HAP-1 (cell line): Measurements from ENCODE around the gene IL31.

ENCODE experiments used
- DNase-seq, 2 experiments: peaks; one replicate each; pipeline ENCODE4 v3.0.0-alpha.2; 2016 to 2020; ENCODE audit warnings: low spot score in 2 of 2
- H3K27me3 ChIP-seq: fragments of 250-450 bp; sonication (Bioruptor Pico); 2 replicates; pipeline ENCODE4 v1.5.1; 2020; ENCODE audit warnings: low read depth, mild to moderate bottlenecking, moderate library complexity
- H3K36me3 ChIP-seq: fragments of 250-450 bp; sonication (Bioruptor Pico); replicated peaks from 2 replicates; pipeline ENCODE4 v1.5.1; 2020; ENCODE audit warnings: mild to moderate bottlenecking
- H3K4me1 ChIP-seq: fragments of 250-450 bp; sonication (Bioruptor Pico); 2 replicates; pipeline ENCODE4 v1.5.1; 2020; ENCODE audit warnings: mild to moderate bottlenecking
- H3K4me3 ChIP-seq: fragments of 250-450 bp; sonication (Bioruptor Pico); 2 replicates; pipeline ENCODE4 v1.5.1; 2020; ENCODE audit warnings: mild to moderate bottlenecking, moderate library complexity
- H3K9me3 ChIP-seq: fragments of 250-450 bp; sonication (Bioruptor Pico); 2 replicates; pipeline ENCODE4 v1.5.1; 2020; ENCODE audit warnings: mild to moderate bottlenecking, moderate library complexity
- in situ Hi-C: fragments of 300-500 bp; cut with MboI; formaldehyde crosslinking; loops from 3 replicates; pipeline ENCODE4 v1.14.3; 2020; ENCODE audit warnings: low sequenced_read_pairs, inconsistent platforms, mixed read lengths

Gene IL31

DNA sequence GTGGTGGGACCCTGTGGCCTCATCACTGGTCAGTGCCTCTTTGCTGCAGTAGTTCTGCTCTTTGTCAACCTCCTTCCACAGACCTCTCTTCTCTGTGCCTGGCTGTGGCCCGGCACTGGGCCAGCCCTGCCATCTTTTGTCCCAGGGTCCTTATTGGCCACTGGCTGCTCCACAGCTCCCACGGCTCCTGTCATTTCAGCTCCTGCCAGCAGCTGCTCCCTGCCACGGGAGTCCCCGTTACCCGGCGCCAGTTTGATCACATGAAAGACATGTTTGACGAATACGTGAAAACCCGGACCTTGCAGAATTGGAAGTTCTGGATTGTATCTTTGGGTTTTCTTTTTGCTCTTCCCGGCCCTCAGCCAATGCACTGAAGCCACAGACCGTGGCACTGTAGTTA, 35.4 kb downstream of the IL31 start:
- no peak for DNase-seq
- Histone ChIP-seq H3K4me3 (no peak overlapping the region), H3K9me3 (no peaks in the 10 kb centered on the region), H3K4me1 (no peaks in the 10 kb centered on the region), H3K27me3 (no peaks in the 10 kb centered on the region), H3K36me3 (peaks cover 29% of the 10 kb centered on the region)
- in situ Hi-C loops = no loop called here

- peaks cover 31% of the 10 kb centered on the region for H3K36me3 ChIP-seq
- DNase-seq = no peak
- H3K9me3 ChIP-seq = no peaks in the 10 kb centered on the region
- H3K4me3 ChIP-seq = no peak overlapping the region
- H3K27me3 ChIP-seq = no peaks in the 10 kb centered on the region
- no peaks in the 10 kb centered on the region for H3K4me1 ChIP-seq
- in situ Hi-C loops = no loop called here
Measured at GRCh38 chr12:122138181-122138580, 35.8 kb downstream of the IL31 start.

DNA sequence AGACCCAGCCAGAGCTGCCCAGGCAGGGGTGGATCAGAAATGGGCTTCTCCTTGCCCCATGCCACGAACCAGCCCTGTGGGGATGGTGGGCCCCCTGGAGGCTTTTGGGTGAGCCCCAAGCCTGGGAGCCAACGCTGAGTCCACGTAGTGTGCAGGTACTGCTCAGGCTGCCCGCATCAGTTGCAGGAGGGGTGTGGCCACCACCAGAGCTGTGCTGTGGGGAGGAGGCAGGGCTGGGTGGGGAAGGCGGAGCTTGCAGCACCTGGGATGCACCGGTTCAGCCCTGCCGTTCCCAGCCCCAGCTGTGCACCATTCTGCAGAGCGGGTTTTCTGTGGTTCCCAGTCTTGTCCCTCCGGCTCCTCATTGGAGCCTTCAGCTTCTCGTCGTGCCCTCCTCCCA, 36.3 kb downstream of the IL31 start:
- no peak for DNase-seq
- Histone ChIP-seq H3K36me3 (peaks cover 32% of the 10 kb centered on the region), H3K4me1 (no peaks in the 10 kb centered on the region), H3K4me3 (no peak overlapping the region), H3K27me3 (no peaks in the 10 kb centered on the region), H3K9me3 (no peaks in the 10 kb centered on the region)
- in situ Hi-C loops = no loop called here

DNA sequence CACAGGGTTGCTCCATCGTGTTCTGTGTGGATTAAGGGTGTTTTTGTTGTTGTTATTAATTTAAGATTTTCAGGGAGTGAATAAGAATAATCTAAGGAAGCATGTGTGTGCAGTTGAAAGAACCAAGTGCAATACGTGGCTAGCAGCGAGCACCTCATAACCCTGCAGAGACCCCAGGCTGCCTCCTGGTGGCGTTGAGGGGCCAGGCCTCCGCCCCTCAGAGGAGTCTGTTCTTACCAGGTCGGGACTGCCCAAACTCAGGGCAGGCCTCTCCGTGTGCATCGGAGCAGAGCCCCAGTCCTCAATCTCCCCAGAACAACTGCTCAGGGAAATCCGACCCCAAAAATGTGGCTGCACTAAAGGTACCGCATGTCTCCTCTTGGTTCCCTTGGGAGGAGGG, 36.8 kb downstream of the IL31 start:
- Histone ChIP-seq H3K9me3 (no peaks in the 10 kb centered on the region), H3K4me1 (no peaks in the 10 kb centered on the region), H3K4me3 (no peak overlapping the region), H3K27me3 (no peaks in the 10 kb centered on the region), H3K36me3 (peaks cover 32% of the 10 kb centered on the region)
- peak in 1 of 2 experiments; percentile 34 for DNase-seq
- in situ Hi-C loops = no loop called here

DNA sequence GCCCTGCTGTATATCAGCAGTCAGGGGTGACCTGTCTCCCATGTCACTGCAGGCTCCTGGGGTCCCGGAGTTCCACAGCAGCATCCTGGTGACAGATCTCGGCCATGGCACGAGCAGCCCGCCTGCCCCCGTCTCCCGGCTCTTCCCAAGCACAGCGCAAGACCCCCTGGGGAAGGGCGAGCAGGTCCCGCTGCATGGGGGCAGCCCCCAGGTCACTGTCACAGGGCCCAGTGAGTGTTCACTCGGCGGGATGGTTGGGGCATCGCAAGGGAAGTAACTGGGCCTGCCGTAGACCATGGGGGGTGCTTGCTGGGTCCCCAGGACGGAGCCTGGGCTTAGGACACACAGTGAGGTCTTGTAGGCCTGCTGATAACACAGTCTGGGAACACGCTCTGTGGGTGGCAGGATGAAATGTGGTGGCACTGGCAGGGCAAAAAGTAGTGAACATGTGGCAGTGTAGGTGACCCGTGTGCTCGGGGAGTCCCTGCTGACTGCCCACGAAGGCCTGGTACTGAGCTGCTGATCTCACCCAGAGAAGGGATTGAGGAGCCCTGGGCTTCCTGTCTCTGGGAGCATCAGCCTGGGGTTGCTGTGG, 38.5 kb downstream of the IL31 start:
- Histone ChIP-seq H3K4me1 (no peaks in the 10 kb centered on the region), H3K4me3 (no peak overlapping the region), H3K9me3 (no peaks in the 10 kb centered on the region), H3K36me3 (peaks cover 27% of the 10 kb centered on the region), H3K27me3 (no peaks in the 10 kb centered on the region)
- in situ Hi-C loops = no loop called here
- no peak for DNase-seq

DNA sequence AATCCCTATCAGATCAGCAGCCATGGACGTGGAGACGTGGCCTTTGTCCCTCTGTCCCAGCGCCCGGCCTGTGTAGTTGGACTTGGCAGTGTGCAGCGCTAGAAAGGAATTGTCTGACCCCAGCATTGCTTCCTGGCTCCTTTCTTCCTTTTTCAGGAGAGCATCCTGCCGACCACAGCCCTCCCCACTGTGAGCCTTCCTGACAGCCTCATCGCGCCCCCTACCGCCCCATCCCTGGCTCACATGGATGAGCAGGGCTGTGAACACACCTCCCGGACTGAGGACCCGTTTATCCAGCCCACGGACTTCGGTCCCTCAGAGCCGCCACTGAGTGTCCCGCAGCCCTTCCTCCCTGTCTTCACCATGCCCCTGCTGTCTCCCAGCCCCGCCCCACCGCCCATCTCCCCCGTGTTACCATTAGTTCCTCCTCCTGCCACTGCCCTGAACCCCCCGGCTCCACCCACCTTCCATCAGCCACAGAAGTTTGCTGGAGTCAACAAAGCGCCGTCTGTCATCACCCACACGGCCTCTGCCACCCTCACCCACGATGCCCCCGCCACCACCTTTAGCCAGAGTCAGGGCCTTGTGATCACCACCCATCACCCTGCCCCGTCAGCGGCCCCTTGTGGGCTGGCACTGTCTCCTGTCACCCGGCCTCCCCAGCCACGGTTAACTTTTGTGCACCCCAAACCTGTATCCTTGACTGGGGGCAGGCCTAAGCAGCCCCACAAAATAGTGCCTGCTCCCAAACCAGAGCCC, 40.6 kb downstream of the IL31 start:
- Histone ChIP-seq H3K9me3 (no peaks in the 10 kb centered on the region), H3K4me3 (no peak overlapping the region), H3K36me3 (peaks cover 42% of the 10 kb centered on the region), H3K4me1 (no peaks in the 10 kb centered on the region), H3K27me3 (no peaks in the 10 kb centered on the region)
- DNase-seq = no peak
- in situ Hi-C loops = no loop called here

- Histone ChIP-seq H3K4me3 (no peak overlapping the region), H3K27me3 (no peaks in the 10 kb centered on the region), H3K9me3 (no peaks in the 10 kb centered on the region), H3K36me3 (peaks cover 45% of the 10 kb centered on the region), H3K4me1 (no peaks in the 10 kb centered on the region)
- no peak for DNase-seq
- in situ Hi-C loops = no loop called here
Measured at GRCh38 chr12:122130150-122130549, 43.9 kb downstream of the IL31 start.

DNA sequence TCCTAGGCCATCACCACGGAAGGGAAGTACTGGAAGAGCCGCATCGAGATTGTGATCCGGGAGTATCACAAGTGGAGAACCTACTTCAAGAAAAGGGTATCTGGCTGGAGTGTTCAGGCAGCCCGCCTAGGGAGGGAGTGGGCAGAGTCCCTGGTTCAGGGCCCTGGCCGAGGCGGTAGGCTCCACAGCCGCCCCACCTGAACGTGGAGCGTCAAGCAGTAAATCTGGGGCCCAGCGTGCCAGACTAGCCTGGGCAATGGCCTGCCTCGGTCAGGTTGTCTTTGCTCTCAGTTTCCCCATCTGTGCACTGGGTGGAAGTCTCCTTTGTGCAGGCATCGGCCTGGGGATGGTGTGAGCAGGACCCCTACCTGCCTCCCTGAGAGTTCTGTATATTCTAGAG, 44.9 kb downstream of the IL31 start:
- Histone ChIP-seq H3K4me3 (no peak overlapping the region), H3K9me3 (no peaks in the 10 kb centered on the region), H3K4me1 (no peaks in the 10 kb centered on the region), H3K36me3 (peaks cover 41% of the 10 kb centered on the region), H3K27me3 (no peaks in the 10 kb centered on the region)
- in situ Hi-C loops = loop anchor here (10.0 kb wide), 1 partner anchor 214 kb away; the partner anchor contains the start of gene CFAP251
- no peak for DNase-seq

DNA sequence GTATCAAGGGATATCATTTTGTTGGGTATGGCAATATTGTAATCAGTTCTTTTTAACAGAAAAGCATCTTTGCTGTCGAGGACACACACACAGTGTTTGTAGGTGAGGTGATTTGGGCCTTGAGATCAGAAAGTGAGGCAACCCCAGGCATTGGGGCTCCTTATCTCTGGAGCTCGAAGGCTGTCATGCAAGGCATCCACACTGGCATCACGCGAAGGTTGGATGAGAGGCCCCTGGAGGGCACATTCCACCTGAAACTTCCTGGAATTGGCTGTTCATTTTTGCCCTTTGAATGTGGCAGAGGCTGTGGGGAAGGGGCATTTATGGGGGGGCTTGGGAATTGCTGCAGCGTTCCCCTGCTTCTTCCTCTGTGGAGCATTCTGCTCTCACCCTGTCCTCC, 45.5 kb downstream of the IL31 start:
- in situ Hi-C loops = loop anchor here (10.0 kb wide), 1 partner anchor 214 kb away; the partner anchor contains the start of gene CFAP251
- no peaks in the 10 kb centered on the region for H3K4me1 ChIP-seq
- H3K27me3 ChIP-seq = no peaks in the 10 kb centered on the region
- H3K36me3 ChIP-seq = peaks cover 39% of the 10 kb centered on the region
- no peak for DNase-seq
- no peaks in the 10 kb centered on the region for H3K9me3 ChIP-seq
- no peak overlapping the region for H3K4me3 ChIP-seq

GRCh38 chr12:122127839-122128238, 46.2 kb downstream of the IL31 start:
- no peaks in the 10 kb centered on the region for H3K27me3 ChIP-seq
- peaks cover 3% of the 10 kb centered on the region; the same call in 1 of the 2 replicates for H3K4me1 ChIP-seq
- in situ Hi-C loops = loop anchor here (10.0 kb wide), 1 partner anchor 213 kb away; the partner anchor contains the start of gene CFAP251
- peaks cover 35% of the 10 kb centered on the region for H3K36me3 ChIP-seq
- H3K4me3 ChIP-seq = no peak overlapping the region
- no peaks in the 10 kb centered on the region for H3K9me3 ChIP-seq
- no peak for DNase-seq

DNA sequence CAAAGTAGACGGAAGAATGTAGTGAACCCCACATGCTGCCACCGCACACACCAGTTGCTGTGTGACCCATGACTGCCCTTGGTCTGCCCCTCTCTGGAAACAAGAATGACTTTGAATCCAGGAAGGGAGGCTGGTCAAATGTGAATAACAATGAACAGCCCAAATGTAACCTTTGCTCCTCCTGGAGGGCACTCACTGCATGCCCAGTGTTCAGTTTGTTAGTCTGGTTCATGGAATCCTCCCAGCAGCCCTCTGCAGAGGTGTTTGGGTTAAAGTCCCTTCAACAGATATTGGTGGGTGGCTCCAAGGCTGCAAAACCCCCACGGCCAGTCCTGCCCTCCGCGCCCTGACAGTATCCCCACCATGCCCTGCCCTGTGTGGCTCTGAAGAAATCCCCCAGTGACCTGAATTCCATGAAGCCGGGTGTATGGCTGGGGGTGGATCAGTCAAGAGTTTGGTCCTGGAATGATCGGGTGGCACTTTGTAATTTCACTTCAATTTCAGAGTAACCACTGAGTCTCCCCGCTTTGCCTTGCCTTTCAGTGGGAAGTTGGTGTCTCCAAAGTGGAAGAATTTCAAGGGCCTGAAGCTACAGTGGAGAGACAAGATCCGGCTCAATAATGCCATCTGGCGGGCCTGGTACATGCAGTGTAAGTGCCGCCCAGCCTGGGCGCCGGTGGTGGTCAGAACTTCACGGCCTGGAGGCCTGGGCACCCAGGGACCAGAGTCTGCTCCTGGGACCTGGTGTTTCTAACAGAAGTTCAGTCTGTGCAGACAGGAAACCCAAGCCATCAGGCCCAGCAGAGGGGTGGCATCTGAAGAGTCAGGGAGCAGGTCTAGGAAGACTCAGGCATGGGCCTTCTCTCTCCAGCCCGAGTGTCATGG, 47.1 kb downstream of the IL31 start:
- no peak for DNase-seq
- in situ Hi-C loops = loop anchor here (10.0 kb wide), 1 partner anchor 212 kb away; the partner anchor contains the start of gene CFAP251
- Histone ChIP-seq H3K4me1 (peaks cover 3% of the 10 kb centered on the region; the same call in 1 of the 2 replicates), H3K9me3 (no peaks in the 10 kb centered on the region), H3K36me3 (peaks cover 27% of the 10 kb centered on the region), H3K27me3 (no peaks in the 10 kb centered on the region), H3K4me3 (no peak overlapping the region)

DNA sequence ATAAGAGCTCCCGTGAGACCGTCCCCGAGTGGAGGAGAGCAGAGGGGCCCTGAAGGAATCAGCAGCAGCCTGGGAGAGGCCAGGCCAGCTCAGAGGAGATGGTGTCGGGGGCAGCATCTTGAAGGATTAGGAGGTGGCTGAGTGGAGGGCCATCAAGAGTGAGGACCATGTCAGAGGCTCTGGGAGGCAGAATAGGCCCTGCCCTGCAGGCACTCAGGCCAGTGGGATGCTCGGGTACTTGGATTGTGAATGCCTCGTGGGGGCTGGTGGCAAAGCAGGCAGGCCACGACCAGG, 47.7 kb downstream of the IL31 start:
- H3K36me3 ChIP-seq = peaks cover 26% of the 10 kb centered on the region
- no peaks in the 10 kb centered on the region for H3K9me3 ChIP-seq
- no peak overlapping the region for H3K4me3 ChIP-seq
- H3K27me3 ChIP-seq = no peaks in the 10 kb centered on the region
- H3K4me1 ChIP-seq = peaks cover 3% of the 10 kb centered on the region; the same call in 1 of the 2 replicates
- DNase-seq = no peak
- in situ Hi-C loops = loop anchor here (10.0 kb wide), 1 partner anchor 211 kb away; the partner anchor contains the start of gene CFAP251

- no peak overlapping the region for H3K4me3 ChIP-seq
- H3K9me3 ChIP-seq = no peaks in the 10 kb centered on the region
- H3K4me1 ChIP-seq = peaks cover 3% of the 10 kb centered on the region; the same call in 1 of the 2 replicates
- H3K27me3 ChIP-seq = no peaks in the 10 kb centered on the region
- in situ Hi-C loops = loop anchor here (10.0 kb wide), 1 partner anchor 211 kb away; the partner anchor contains the start of gene CFAP251
- no peak for DNase-seq
- H3K36me3 ChIP-seq = peaks cover 22% of the 10 kb centered on the region
Measured at GRCh38 chr12:122125452-122126341, 48.3 kb downstream of the IL31 start.
